IMR-90 (cell line): ENCODE results near the gene VDAC1. TPM values are rescaled to one million over a fixed set of nuclear protein-coding genes. Genes with fewer than 3 reads are reported as not detected.
A peak's percentile ranks its signal among the peaks of the same experiment; 100 is the strongest.

Source experiments
- ATAC-seq: fragments of 200-7000 bp; cut with Tn5 transposase; 2 replicates; pipeline ENCODE4 v1.9.1; 2020; ENCODE audit warnings: low read depth, mild to moderate bottlenecking, moderate library complexity
- BruUV-seq: library from RNA; stranded (reverse); fragments of 400-500 nt; replicated peaks from 2 replicates; lab custom pipeline; 2021; lab: Mats Ljungman, UMichigan
- CTCF ChIA-PET: fragments of 300-600 bp; formaldehyde crosslinking; extraction: SDS; loops from one replicate; lab custom pipeline; 2021; ENCODE audit warnings: antibody characterized with exemption; lab: Yijun Ruan, JAX
- POLR2A ChIA-PET: fragments of 300-600 bp; sonication (Branson Sonifier 250); formaldehyde crosslinking; loops from one replicate; lab custom pipeline; 2022; ENCODE audit warnings: antibody characterized with exemption; ENCODE audit not compliant: unreplicated experiment; lab: Charles Lee
- DNase-seq: peaks from one replicate; pipeline ENCODE4 v3.0.0; 2013
- H2AFZ ChIP-seq: replicated peaks from 2 replicates; pipeline ENCODE3; 2013; ENCODE audit warnings: low read length, mild to moderate bottlenecking; ENCODE audit not compliant: poor library complexity
- H2AK5ac ChIP-seq: 2 replicates; pipeline ENCODE4 v1.6.1; 2013; ENCODE audit warnings: low read depth, low read length, inconsistent platforms
- H2AK9ac ChIP-seq: replicated peaks from 2 replicates; pipeline ENCODE3; 2013; ENCODE audit warnings: mild to moderate bottlenecking, low read depth, low read length, moderate library complexity; ENCODE audit not compliant: poor library complexity
- H2BK120ac ChIP-seq: 2 replicates; pipeline ENCODE4 v1.6.1; 2013; ENCODE audit warnings: low read depth, low read length, inconsistent platforms
- H2BK15ac ChIP-seq: 3 replicates; pipeline ENCODE4 v1.6.1; 2013; ENCODE audit warnings: low read depth, low read length, inconsistent platforms
- H2BK20ac ChIP-seq: 2 replicates; pipeline ENCODE4 v1.6.1; 2013; ENCODE audit warnings: low read depth, mild to moderate bottlenecking, inconsistent platforms, low read length, moderate library complexity
- H2BK5ac ChIP-seq: 2 replicates; pipeline ENCODE4 v1.6.1; 2013; ENCODE audit warnings: mild to moderate bottlenecking, low read depth, low read length, inconsistent platforms; ENCODE audit not compliant: poor library complexity, severe bottlenecking
- H3K14ac ChIP-seq: replicated peaks from 2 replicates; pipeline ENCODE4 v1.6.1; 2013; ENCODE audit warnings: low read depth, low read length, inconsistent platforms
- H3K18ac ChIP-seq: 2 replicates; pipeline ENCODE4 v1.6.1; 2013; ENCODE audit warnings: low read depth, low read length, control low read depth
- H3K23ac ChIP-seq: 2 replicates; pipeline ENCODE4 v1.6.1; 2013; ENCODE audit warnings: low read depth, low read length, inconsistent platforms
- H3K27ac ChIP-seq: 2 replicates; pipeline ENCODE4 v1.5.1; 2013; ENCODE audit warnings: mild to moderate bottlenecking, control low read depth, low read length; ENCODE audit not compliant: insufficient read depth
- H3K27me3 ChIP-seq: 2 replicates; pipeline ENCODE4 v1.6.1; 2013; ENCODE audit warnings: low read length; ENCODE audit not compliant: control insufficient read depth, insufficient read depth
- H3K36me3 ChIP-seq: 2 replicates; pipeline ENCODE4 v1.6.1; 2013; ENCODE audit warnings: low read length, mixed read lengths; ENCODE audit not compliant: control insufficient read depth, insufficient read depth
- H3K4ac ChIP-seq: 2 replicates; pipeline ENCODE4 v1.6.1; 2013; ENCODE audit warnings: low read depth, low read length, inconsistent platforms
- H3K4me1 ChIP-seq: 2 replicates; pipeline ENCODE4 v1.6.1; 2013; ENCODE audit warnings: low read length, mixed read lengths; ENCODE audit not compliant: control insufficient read depth, insufficient read depth
- H3K4me2 ChIP-seq: 2 replicates; pipeline ENCODE4 v1.6.1; 2013; ENCODE audit warnings: low read depth, mild to moderate bottlenecking, control low read depth, low read length, moderate library complexity
- H3K4me3 ChIP-seq: 2 replicates; pipeline ENCODE4 v1.5.1; 2013; ENCODE audit warnings: low read depth, mild to moderate bottlenecking, control low read depth, low read length, moderate library complexity; ENCODE audit not compliant: insufficient read depth
- H3K56ac ChIP-seq: 2 replicates; pipeline ENCODE4 v1.6.1; 2013; ENCODE audit warnings: low read length, inconsistent platforms; ENCODE audit not compliant: insufficient read depth; ENCODE audit errors: extremely low read depth
- H3K79me1 ChIP-seq, 2 experiments: 2 replicates each; pipeline ENCODE4 v1.6.1; 2013; ENCODE audit warnings: low read length in 2 of 2, inconsistent platforms in 1 of 2, low read depth in 1 of 2
- H3K9ac ChIP-seq: 2 replicates; pipeline ENCODE4 v1.6.1; 2013; ENCODE audit warnings: low read depth, low read length, control low read depth
- H3K9me1 ChIP-seq: 2 replicates; pipeline ENCODE4 v1.6.1; 2013; ENCODE audit warnings: low read length, inconsistent platforms; ENCODE audit not compliant: insufficient read depth
- H3K9me3 ChIP-seq: 2 replicates; pipeline ENCODE4 v1.6.1; 2013; ENCODE audit warnings: low read length; ENCODE audit not compliant: control insufficient read depth, insufficient read depth
- H4K20me1 ChIP-seq: 2 replicates; pipeline ENCODE4 v1.6.1; 2013; ENCODE audit warnings: low read length, inconsistent platforms; ENCODE audit not compliant: insufficient read depth
- H4K5ac ChIP-seq: 2 replicates; pipeline ENCODE4 v1.6.1; 2013; ENCODE audit warnings: mild to moderate bottlenecking, low read depth, low read length, control low read depth
- H4K8ac ChIP-seq, 2 experiments: 2 replicates each; pipeline ENCODE4 v1.6.1; 2013; ENCODE audit warnings: low read depth in 2 of 2, low read length in 2 of 2, control low read depth in 1 of 2, inconsistent platforms in 1 of 2
- H4K91ac ChIP-seq: 2 replicates; pipeline ENCODE4 v1.6.1; 2013; ENCODE audit warnings: low read depth, low read length, inconsistent platforms; ENCODE audit not compliant: insufficient read depth
- CEBPB ChIP-seq: IDR thresholded peaks from 2 replicates; pipeline ENCODE4 v1.6.1; 2012; ENCODE audit warnings: low read depth, low read length, improper control_type of control experiment
- MXI1 ChIP-seq: IDR thresholded peaks from 2 replicates; pipeline ENCODE4 v1.6.1; 2012; ENCODE audit warnings: low read depth, mild to moderate bottlenecking, low read length, moderate library complexity, borderline replicate concordance
- WGBS, 2 experiments: methylation state at CpG; one replicate each; pipeline versions ENCODE4 v1.1.5 to v1.1.7; 2013; ENCODE audit warnings: missing lambda C conversion rate in 2 of 2; ENCODE audit not compliant: insufficient read length in 1 of 2; ENCODE audit errors: extremely low coverage in 2 of 2; 5-methylcytosine and 5-hydroxymethylcytosine counted together
- dilution Hi-C: fragments of 300-500 bp; cut with HindIII; formaldehyde crosslinking; loops from one replicate; pipeline ENCODE4 v1.14.3; 2018; ENCODE audit warnings: low sequenced_read_pairs; ENCODE audit not compliant: unreplicated experiment
- in situ Hi-C: fragments of 300-500 bp; cut with MboI; formaldehyde crosslinking; loops from 3 replicates; pipeline ENCODE4 v1.14.3; 2019; ENCODE audit warnings: low sequenced_read_pairs, inconsistent platforms, mixed read lengths
- intact Hi-C: fragments of 100-400 bp; cut with micrococcal nuclease; formaldehyde crosslinking; loops from 2 replicates; pipeline ENCODE4 v1.10.0; 2022
- polyA plus RNA-seq, 3 experiments: library from polyadenylated mRNA; depleted of rRNA; stranded (reverse); fragments of >200 nt; gene quantifications; 2 replicates each; pipeline ENCODE4 v1.2.3, GENCODE V29; 2012; ENCODE audit warnings: low replicate concordance in 1 of 3
- total RNA-seq: library from RNA; depleted of rRNA; stranded (reverse); fragments of >200 nt; gene quantifications from 2 replicates; pipeline ENCODE4 v1.2.3, GENCODE V29; 2012

Gene VDAC1
- total and polyA plus RNA-seq, 2 of the 4 experiments (the other 2 are of a cell fraction) = 289 to 365 TPM

- H4K5ac ChIP-seq = no peak overlapping the region
- ChIA-PET CTCF (no interaction called here), POLR2A (no interaction called here)
- H3K36me3 ChIP-seq = no peaks in the 10 kb centered on the region
- WGBS, 2 experiments = 90% methylated on average over 3 of the region's 8 CpGs; no CpG with 5 or more reads in 1 of the 2 experiments
- H3K4ac ChIP-seq = no peak overlapping the region
- ATAC-seq = no peak
- intact Hi-C loops = no loop called here
- dilution Hi-C loops = no loop called here
- H3K56ac ChIP-seq = no peak overlapping the region
- no peaks in the 10 kb centered on the region for H3K9me3 ChIP-seq
- H3K27ac ChIP-seq = no peak overlapping the region
- no peaks in the 10 kb centered on the region for H3K4me1 ChIP-seq
- H3K9ac ChIP-seq = no peak overlapping the region
- H3K79me1 ChIP-seq = no peaks in the 10 kb centered on the region
- no peak overlapping the region for H4K91ac ChIP-seq
- H2AK9ac ChIP-seq = no peak overlapping the region
- in situ Hi-C loops = loop anchor here (25.0 kb wide), 1 partner anchor 240 kb away; no protein-coding TSS in a partner anchor
- no peak overlapping the region for H3K14ac ChIP-seq
- H2BK15ac ChIP-seq = no peak overlapping the region
- no peak overlapping the region for H3K4me2 ChIP-seq
- H2AK5ac ChIP-seq = no peak overlapping the region
- no peaks in the 10 kb centered on the region for H3K9me1 ChIP-seq
- no peak overlapping the region for H2BK5ac ChIP-seq
- H3K4me3 ChIP-seq = no peak overlapping the region
- H3K27me3 ChIP-seq = peaks cover 38% of the 10 kb centered on the region
- H2BK20ac ChIP-seq = no peak overlapping the region
- H3K23ac ChIP-seq = no peak overlapping the region
- BruUV-seq = no TSS peak
- no peak overlapping the region for H2AFZ ChIP-seq
- no peaks in the 10 kb centered on the region for H4K20me1 ChIP-seq
- H3K18ac ChIP-seq = no peak overlapping the region
- no peak for TF ChIP-seq MXI1
- peak; percentile 15; the same call in 1 of the 2 replicates for TF ChIP-seq CEBPB
- H2BK120ac ChIP-seq = no peak overlapping the region
- no peak for DNase-seq
- H4K8ac ChIP-seq = no peak overlapping the region
Observed at GRCh38 chr5:134047687-134048056, 42.9 kb upstream of the VDAC1 start.
